Activated T-cell treated with anti-CD3 and anti-CD28 coated beads, Interleukin-2, amount 50 U/mL, for 48 hours (primary cell): ENCODE data around the gene RIMBP3C.
"Not testable (repeated sequence)": the region's sequence is repeated elsewhere in the genome, so short reads cannot be mapped to it uniquely, and the experiment has no call there.

Experiments
- DNase-seq, 2 experiments: peaks; one replicate each; pipeline ENCODE4 v3.0.0-alpha.2; 2020

The RIMBP3C gene

DNA sequence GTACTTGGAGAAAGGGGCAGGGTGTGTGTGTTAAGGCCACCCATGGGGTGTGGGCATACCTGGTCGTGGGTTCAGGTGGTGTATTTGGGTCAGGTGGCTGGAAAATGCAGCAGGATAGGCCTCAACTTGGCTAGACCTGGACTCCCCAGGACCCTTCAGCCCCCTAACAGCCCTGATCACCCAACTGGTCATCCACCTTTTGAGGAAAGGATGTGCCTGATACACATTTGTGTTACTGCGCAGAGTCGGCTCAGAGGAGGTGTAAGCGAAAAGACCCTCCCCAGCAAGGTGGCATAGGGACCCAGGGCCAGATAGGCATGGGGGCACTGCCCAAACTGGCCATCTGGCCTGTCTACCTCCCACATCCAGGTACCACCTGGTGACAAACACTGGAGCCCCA, at the start of gene RIMBP3C:
TSS of gene RIMBP3C (minus strand) at position 101 of the 400 bp plus-strand sequence. CDS start 485 bp downstream, outside the sequence.
- DNase-seq: not testable (repeated sequence)

DNA sequence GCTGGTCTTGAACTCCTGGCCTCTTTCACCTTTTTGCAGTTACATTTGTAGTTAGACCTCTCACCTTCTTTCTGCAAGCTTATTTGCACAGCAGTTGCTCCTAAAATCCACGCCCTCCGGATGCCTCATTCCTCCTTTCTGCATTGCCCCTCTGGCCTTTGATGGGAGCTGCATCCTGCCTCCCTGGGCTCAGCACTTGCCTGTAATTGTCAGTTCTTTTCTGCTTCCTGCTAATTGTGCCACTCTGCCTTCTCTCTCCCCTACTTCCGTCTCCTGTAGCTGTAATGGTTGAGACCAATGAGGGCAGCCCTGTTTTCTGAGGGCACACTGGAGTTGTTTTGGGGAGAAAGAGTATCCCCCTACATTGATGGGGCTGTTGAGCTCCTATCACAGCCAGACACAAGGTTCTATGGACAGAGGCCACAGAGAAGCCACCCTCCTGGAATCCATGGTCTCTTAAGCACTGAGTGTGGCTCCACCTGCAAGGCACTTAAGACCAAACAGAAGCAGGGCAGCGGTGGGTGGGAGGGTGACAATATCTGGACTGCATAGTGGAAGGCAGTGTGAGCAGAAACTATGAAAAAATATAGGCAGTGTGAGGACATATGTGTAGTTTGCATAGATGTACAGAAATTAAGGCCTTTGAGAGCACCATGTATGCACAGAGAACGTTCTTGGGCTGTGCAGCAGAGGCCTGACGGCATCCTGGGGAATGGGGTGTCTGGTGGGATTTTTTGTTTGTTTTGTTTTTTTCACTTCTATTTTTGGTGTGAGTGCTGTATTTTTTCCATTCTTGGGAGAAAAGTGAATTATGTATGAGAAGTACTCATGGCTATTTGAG, 48.0 kb upstream of the RIMBP3C start:
- no peak for DNase-seq

DNA sequence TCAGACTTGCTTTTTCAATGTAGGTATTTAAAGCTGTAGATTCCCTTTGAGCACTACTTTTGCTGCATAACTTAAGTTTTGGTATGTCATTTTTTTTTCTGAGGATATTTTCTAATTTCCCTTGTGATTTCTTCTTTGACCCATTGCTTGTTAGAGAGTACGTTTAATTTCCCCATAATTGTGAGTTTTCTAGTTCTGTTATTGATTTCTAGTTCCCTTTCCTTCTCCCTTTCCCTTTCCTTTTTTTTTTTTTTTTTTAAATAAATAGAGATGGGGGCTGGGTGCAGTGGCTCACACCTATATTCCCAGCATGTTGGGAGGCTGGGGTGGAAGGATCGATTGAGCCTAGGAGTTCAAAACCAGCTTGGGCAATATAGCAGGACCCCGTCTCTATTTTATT, 47.0 kb upstream of the RIMBP3C start:
- no peak for DNase-seq

- not testable (repeated sequence) for DNase-seq
These were observed 45.3 kb upstream of the RIMBP3C start for GRCh38 chr22:21596356-21597135.

- DNase-seq: no peak
These were observed 43.7 kb upstream of the RIMBP3C start for GRCh38 chr22:21594865-21595452.

DNA sequence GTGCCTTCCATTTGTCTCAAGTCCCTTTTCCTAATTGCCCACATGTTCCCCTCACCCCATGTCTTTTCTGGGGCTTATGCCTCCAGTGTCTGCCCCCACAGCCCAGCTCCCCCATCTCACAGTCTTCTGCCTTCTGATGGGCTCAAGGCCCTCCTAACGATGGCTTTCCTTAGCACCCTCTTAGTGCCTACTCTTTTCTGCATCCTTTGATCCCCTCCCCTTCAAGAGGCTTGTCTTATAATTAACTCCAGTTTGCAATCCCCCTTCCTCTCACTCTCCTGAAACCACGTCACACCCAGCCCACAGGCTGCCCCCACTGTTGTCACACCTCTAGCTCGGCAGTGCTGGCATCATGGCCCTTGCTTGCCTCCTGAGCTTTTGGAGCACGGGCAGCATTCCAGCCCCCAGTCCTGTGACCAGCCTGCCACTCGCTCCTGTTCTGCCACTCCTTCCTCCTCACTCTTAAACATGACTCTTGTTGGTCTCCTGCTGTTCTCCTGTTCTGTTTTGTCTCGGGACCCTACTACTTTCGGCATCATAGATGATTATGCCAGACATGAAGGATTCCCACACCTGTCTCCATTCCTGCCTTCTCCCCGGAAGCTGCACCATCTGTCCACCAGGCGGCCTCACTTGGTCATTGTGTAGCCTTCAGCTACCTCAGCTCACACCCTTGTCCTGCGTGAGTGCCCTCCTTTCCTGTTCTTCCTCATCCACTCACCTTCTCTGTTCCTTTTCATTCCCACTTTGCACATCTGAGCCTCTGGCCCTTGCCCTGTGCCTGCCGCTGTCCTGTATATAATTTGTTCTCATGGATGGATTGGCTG, 42.4 kb upstream of the RIMBP3C start:
- DNase-seq: no peak

- no peak for DNase-seq
These were observed 41.2 kb upstream of the RIMBP3C start for GRCh38 chr22:21592422-21592821.

DNA sequence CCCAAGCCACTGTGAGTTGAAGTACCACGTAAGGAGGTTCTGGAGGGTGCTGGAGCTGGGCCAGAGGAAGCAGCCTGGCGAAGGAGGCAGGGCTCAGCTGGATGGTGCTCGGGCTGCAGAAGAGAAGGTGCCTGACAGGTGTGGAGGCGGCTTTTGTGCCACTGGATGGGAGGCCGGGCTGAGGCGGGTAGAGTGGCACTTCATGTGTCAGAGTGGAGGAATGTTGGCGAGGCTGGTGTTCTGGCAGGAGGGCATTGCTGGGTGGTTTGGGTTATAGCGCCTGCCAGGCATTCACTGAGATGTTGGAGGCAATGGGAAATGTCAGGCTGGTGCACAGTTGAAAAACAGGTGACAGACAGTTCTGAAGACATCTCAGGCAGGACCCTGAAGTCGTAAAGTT, 40.4 kb upstream of the RIMBP3C start:
- DNase-seq: no peak

DNA sequence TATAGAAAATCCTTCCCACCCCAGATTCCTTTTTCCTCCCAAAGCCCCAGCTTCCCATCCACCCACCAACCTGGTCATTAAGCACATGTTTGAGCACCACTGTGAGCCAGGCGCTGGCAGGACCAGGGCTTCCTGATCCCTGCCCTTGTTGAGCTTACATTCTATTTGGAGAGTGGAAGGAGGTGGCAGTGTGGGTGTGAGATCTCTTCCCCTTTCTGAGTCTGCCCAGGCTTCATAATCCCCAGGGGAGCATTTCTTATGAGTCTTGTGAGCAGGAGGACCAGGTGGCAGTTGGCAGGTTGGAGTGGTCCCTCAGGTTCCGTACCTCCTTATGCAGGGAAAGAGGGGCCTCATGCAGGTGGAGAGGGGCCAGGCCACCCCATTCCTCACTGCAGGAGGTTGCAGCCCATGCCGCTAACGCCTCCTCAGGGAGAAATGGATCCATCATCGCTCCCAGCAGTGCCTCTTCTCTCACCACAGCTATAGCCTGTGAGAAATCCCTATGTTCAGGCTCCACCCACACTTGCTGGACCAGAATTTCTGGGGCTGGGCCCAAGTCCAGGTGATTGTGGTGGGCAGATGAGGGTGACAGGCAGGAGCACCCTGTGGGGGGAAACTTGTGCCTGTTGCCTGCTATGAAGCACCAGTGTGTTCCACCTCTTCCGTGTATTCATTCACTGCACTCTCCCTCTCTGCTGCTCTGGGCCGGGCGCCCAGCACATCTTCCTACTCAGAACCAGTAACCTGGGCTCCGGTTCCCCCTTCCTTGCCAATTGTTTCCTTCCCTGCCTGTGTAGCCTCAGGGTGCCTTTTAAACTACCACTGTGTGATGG, 39.8 kb upstream of the RIMBP3C start:
- no peak for DNase-seq

DNA sequence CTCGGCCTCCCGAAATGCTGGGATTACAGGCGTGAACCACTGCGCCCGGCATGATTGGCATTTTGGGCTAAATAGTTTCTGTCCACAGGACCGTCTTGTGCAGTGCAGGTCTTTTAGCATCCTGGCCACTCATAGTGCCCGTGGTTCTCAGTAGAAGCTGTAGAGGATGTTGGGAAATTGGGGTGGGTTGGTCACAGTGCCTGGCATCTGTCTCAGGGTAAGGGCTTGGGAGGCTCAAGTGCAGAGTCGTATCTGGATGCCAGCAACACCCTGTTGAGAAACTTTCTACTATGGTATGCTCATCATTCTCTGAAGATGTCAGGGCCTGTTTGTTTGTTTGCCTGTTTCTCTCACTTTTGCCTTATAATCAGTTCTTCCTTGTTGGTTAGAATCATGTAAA, 38.1 kb upstream of the RIMBP3C start:
- no peak for DNase-seq

- DNase-seq: peak; percentile 68 to 71
These were observed 36.7 kb upstream of the RIMBP3C start for GRCh38 chr22:21587803-21588611.

DNA sequence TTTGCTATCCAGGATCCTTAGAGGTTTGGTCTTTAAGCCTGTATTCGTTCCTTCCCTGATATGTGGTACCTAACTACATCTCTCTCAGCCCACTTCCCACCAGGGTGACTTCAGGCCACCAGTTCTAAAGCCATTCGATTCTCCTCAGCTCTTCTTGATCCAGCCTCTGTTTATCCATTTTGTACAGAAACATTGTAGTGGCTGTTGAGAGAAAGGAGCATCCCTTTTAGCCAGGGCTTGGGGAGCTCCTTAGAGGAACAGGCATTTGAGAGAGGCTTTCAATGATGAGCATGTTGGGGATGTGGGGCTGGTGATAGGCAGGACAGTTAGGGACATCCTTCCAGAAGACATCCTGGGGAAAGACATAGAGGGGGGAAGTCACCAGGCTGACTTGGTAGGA, 34.1 kb upstream of the RIMBP3C start:
- DNase-seq: no peak

GRCh38 chr22:21582801-21583740, 31.8 kb upstream of the RIMBP3C start:
- DNase-seq: no peak

DNA sequence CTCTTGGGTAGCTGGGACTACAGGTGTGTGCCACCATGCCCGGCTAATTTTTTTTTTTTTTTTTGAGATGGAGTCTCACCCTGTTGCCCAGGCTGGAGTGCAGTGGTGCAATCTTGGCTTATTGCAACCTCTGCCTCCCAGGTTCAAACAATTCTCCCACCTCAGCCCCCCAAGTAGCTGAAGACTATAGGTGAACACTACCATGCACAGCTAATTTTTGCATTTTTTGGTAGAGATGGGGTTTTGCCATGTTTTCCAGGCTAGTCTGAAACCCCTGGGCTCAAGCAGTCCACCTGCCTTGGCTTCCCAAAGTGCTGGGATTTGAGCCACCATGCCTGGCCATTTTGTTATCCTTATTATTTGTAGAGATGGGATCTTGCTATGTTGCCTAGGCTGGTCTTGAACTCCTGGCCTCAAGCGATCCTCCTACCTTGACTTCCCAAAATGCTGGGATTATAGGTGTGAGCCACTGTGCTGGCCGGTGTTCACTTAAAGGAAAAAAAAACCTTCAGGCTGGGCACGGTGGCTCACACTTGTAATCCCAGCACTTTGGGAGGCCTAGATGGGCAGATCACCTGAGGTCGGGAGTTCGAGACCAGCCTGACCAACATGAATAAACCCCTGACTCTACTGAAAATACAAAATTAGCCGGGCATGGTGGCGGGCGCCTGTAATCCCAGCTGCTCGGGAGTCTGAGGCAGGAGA, 29.9 kb upstream of the RIMBP3C start:
- DNase-seq: not testable (repeated sequence)

DNA sequence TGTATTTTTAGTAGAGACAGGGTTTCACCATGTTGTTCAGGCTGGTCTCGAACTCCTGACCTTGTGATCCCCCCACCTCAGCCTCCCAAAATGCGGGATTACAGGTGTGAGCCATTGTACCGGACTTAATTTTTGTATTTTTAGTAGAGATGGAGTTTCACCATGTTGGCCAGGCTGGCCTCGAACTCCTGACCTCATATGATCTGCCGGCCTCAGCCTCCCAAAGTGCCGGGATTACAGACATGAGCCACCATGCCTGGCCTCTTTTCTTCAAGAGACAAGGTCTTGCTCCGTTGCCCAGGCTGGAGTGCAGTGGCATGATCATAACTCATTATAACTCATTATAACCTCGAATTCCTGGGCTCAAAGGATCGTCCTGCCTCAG, 29.4 kb upstream of the RIMBP3C start:
- DNase-seq: not testable (repeated sequence)

- DNase-seq: no peak
These were observed 28.2 kb upstream of the RIMBP3C start for GRCh38 chr22:21579474-21579851.

DNA sequence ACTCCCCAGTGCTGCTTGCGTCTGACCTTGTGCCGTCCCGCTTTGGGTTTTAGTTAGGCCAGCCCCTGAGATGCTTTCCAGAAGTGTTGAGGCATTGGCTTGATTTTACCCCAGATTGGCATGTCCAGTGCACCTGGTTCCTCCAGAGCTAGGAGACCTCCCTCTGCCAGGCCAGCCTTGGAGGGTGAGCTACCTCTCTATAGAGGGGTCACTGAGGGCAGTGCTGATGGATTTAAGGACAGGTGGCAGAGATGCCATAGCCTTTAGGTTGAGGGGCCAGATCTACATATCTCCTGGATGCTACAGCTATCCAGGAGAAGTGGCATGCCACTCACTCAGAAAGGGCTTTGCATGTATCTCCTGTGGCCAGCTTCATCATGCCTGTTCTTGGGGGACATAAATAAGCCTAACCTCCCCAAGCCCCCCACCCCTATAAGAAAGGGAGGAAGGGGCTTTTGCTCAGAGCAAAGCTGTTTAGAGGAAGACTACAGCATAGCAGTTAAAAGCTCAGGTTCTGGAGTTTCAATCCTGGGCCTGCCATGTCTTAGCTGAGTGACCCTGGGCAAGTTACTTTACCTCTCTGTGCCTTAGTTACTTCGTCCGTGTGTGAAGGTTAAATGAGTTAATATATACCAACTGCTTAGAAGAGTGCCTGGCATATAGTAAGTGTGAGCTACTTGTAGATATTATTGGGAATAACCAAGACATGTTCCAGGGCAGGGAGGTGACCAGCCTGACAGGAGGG, 22.7 kb upstream of the RIMBP3C start:
- DNase-seq: no peak

- DNase-seq: no peak
These were observed 22.1 kb upstream of the RIMBP3C start for GRCh38 chr22:21573293-21573734.
